GM12874 (cell line): Measurements from ENCODE around the gene CYP1A1.

Experiments
- CTCF ChIP-seq: IDR thresholded peaks from 2 replicates; pipeline ENCODE4 v1.5.1; 2011; ENCODE audit warnings: low read depth, mild to moderate bottlenecking, control low read depth, low read length, moderate library complexity; ENCODE audit not compliant: insufficient read depth

CYP1A1 gene

GRCh38 chr15:74752011-74752410 lies 26.7 kb upstream of the CYP1A1 start:
- TF ChIP-seq CTCF, result no peak

DNA sequence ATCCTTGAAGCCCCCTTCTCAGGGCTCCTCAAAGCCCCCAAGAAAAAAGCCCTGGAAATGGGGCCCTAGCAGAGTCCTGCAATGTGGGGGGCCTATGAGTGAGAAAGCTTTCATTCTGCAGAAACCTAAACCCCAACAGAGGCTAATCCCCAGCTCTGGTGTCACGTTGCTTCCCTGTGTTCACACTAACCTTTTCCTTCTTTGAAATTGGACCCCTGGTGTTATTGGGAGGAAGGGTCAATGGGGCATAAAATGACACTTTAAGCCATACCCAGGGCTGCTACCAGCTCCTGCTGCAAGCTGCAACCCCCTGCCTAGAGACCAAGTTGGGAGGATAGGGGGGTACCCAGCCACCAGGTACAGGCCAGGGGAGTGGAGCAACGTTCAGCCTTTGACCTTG lies 25.4 kb upstream of the CYP1A1 start:
- TF ChIP-seq CTCF, result no peak

GRCh38 chr15:74749832-74750231 lies 24.5 kb upstream of the CYP1A1 start:
- TF ChIP-seq CTCF, result no peak

GRCh38 chr15:74748322-74748946 lies 23.1 kb upstream of the CYP1A1 start, which contains the start of gene CYP1A2:
Gene CYP1A2, plus strand, starts transcription at chr15:74748845. Its CDS starts 894 bp downstream, at chr15:74749739.
- no peak for TF ChIP-seq CTCF

DNA sequence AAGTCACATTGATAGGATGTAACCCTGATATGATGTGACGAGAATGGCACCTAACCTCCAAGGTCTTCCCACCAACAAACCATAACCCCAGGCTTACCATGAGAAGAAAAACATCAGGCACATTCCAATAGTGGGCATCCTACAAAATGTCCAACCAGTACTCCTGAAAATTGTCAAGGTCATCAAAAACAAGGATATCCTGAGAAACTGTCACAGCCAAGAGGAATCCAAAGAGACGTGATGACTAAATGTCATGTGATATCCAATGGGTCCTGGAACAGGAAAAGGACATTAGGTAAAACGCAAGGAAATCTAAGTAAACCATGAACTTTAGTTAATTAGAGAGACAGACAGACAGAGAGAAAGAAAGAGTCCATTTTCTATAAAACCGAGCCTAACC lies 21.1 kb upstream of the CYP1A1 start:
- TF ChIP-seq CTCF, result no peak

GRCh38 chr15:74742422-74742821 lies 17.1 kb upstream of the CYP1A1 start:
- TF ChIP-seq CTCF, result no peak

DNA sequence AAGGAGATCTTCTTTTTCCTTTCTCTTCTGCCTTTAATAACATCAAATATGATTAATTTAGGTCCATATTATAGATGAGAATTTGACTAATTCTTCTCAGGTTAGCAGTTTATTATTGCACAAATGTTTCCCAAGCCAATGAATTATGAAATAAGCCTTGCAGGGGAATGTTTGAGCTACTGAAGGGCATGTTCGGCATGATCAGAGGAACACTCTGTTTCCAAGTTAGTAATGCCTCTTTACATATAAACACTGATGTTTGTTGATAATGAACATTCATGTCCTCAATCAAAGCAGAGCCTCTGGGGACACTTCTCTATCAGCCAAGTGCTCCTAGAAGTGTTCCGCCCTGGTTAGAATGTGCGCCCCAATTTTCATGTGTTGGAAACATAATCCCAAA lies 10.0 kb upstream of the CYP1A1 start:
- no peak for TF ChIP-seq CTCF
